Neural cell (in vitro differentiated cells): ENCODE data around the gene MYO1F.

Experiments
- CTCF ChIP-seq: fragments of 450-650 bp; IDR thresholded peaks from 2 replicates; pipeline ENCODE4 v1.5.1; 2014; ENCODE audit warnings: antibody characterized with exemption, mild to moderate bottlenecking, moderate library complexity; ENCODE audit not compliant: poor library complexity, severe bottlenecking
- EZH2 ChIP-seq: fragments of 200-600, 300-800 bp; shearing (Covaris generic), sonication (generic); IDR thresholded peaks from 2 replicates; pipeline ENCODE4 v1.6.1; 2014; ENCODE audit warnings: antibody characterized with exemption, low read length, borderline replicate concordance, mild to moderate bottlenecking; ENCODE audit not compliant: insufficient read depth, poor library complexity, severe bottlenecking
- MXI1 ChIP-seq: fragments of 450-650 bp; conservative IDR thresholded peaks from 2 replicates; pipeline ENCODE4 v1.6.1; 2014; ENCODE audit warnings: antibody characterized with exemption, mild to moderate bottlenecking; ENCODE audit not compliant: poor library complexity, severe bottlenecking
- POLR2AphosphoS5 ChIP-seq: IDR thresholded peaks from 2 replicates; pipeline ENCODE4 v1.6.1; 2012
- RAD21 ChIP-seq: fragments of 450-650 bp; conservative IDR thresholded peaks from 2 replicates; pipeline ENCODE4 v1.6.1; 2014; ENCODE audit warnings: antibody characterized with exemption, mild to moderate bottlenecking, moderate library complexity
- REST ChIP-seq: IDR thresholded peaks from 2 replicates; pipeline ENCODE4 v1.6.1; 2012; ENCODE audit warnings: borderline replicate concordance
- SMC3 ChIP-seq: fragments of 450-650 bp; conservative IDR thresholded peaks from 2 replicates; pipeline ENCODE4 v1.6.1; 2014; ENCODE audit warnings: antibody characterized with exemption, mild to moderate bottlenecking, moderate library complexity; ENCODE audit not compliant: poor library complexity
- TAF1 ChIP-seq: IDR thresholded peaks from 2 replicates; pipeline ENCODE4 v1.6.1; 2012; ENCODE audit warnings: low read depth

DNA sequence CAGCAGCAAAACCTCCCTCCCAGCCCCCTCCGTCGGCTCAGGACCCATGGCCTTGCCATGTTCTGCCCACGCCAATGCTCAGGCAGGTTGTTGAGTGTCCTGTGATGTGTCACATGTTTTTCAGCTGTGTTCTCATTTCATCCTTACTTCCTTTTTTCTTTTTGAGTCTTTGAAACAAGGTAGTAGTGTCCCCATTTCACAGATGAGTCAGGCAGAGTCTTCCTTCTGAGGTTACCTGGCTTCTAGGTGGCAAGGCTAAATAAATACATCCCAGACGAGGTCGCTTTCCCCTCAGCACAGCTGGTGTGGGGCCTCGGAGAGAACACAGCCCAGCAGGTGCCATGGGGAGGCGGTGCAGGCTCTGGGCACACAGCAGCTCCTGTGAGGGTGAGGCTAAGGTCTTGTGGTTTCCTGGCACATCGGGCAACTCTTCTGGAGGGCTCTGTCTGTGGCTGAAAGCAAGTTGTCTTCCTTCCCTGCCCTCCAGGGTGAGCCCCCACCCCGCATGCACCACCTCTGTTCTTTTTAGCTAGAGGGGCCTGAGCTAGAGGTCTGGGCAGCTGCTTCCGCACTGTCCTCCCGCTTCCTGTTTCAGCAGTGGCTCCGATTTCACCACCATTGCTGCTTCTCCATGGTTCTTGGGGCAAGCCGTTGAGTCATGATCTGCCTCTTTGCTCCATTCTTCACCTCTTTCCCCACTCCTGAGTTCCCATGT is 89.9 kb downstream of the MYO1F start:
- no peak for TF ChIP-seq TAF1
- no peak for TF ChIP-seq RAD21
- no peak for TF ChIP-seq EZH2
- TF ChIP-seq SMC3: no peak
- TF ChIP-seq CTCF: no peak
- TF ChIP-seq MXI1: no peak
- no peak for TF ChIP-seq POLR2AphosphoS5
- TF ChIP-seq REST: no peak
